GM21528 (cell line): ENCODE data around the gene POMGNT2.
"Not testable (repeated sequence)": the region's sequence is repeated elsewhere in the genome, so short reads cannot be mapped to it uniquely, and the experiment has no call there.

Experiments
- ATAC-seq: cut with Tn5 transposase; IDR thresholded peaks from one replicate; pipeline ENCODE4 v1.9.1; 2021; ENCODE audit warnings: mild to moderate bottlenecking, moderate library complexity; ENCODE audit not compliant: unreplicated experiment, low FRiP score

POMGNT2 gene

DNA sequence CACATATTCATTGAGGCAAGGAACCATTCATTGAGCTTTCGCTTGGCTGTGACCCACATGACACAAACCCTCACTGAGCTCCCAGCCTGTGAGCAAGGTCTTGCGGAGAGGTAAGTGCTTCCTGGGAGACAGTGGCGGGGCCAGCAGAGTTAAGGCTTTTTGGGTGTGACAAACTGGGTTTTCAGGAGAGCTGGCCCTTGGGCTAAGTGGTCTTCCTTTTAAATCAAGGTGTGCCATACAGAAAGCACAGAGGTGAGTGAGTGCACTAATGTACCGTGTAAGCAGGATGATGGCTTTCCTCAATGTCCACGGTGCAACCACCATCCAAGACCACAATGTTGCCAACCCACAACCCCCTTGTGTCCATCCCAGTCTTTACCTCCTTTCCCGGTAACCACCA, 28.6 kb downstream of the POMGNT2 start:
- ATAC-seq = no peak

DNA sequence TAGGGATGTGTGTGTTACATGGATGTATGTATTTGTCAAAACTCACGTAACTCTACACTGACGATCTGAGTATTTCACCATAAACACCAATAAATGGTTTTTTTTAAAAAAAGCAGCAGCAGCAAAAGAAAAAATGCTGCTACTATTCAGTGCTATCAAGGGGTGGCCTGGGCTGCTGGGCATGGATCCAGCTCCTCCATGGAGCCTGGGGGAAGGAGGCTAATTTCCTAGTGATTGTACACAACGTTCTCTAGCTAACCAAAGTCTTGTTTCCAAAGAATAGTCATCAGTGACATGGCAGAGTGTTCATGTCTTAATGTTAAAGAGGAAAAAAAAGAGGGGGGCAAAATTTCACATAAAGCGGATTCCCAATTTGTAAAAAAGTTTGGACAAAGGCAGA, 29.0 kb downstream of the POMGNT2 start:
- no peak for ATAC-seq

DNA sequence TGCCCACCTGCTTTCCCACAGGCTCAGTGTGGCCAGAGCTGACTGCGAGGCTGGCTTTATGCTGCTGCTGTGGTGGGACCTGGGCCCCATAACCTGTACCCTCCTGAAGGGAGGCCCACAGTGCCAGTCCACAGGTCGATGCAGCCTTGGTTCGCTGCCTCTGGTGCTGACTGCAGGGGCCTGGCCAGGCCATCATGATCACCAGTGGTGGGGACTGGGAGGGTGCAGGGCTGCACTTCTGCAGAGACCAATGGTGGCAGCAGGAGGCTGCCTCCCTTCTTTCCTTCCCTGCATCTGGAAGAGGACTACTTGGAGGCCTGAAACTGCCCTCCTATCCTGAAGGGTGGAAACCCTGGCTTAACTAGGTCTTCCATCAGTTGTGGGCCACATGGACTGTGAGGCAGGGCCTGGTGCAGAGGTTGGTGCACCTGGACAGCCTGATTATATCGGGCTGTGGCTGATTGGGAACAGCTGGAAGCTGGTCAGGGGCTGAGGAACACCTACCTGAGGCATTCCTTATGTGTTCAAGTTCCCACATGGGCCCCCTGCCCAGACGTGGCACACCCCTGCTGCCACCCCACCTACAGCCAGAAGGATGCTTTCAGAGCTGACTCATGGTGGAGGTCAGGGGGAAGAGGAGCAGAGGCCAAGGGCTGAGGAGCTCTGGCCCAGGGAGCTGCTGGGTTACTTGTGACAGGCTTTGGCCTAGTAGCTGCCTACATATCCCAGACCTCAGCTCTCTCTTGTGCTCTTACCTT, 29.8 kb downstream of the POMGNT2 start:
- no peak for ATAC-seq

DNA sequence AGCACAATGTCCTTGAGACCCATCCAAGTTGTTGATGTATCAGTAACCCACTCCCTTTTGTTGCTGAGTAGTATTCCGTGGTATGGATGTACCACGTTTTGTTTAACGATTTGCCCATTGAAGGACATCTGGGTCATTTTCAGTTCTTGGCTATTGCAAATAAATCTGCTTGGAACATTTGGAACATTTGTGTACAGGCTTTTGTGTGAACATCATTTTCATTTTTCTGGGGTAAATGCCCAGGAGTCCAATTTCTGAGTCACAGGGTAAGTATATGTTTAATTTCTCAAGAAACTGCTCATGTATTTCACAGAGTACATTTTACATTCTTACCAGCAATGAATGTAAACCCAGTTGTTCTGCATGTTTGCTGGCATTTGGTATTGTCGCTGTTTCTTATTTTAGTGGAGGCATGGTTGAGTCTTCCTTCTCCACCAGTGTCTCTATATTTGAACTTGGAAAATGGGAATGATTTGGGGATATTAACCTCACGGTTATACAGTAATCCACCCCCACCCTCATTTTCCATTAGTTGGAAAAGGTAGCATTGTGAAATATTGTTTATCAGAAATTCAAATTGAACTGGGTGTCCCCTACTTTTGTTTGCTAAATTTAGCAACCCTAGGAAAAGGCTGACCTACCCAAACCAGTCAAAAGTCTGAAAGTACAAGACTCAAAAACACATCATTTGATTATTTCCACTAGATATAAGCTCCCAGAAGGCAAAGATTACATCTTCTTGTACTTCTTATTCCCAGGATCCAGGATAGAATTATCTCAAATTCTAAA, 30.8 kb downstream of the POMGNT2 start:
- no peak for ATAC-seq

DNA sequence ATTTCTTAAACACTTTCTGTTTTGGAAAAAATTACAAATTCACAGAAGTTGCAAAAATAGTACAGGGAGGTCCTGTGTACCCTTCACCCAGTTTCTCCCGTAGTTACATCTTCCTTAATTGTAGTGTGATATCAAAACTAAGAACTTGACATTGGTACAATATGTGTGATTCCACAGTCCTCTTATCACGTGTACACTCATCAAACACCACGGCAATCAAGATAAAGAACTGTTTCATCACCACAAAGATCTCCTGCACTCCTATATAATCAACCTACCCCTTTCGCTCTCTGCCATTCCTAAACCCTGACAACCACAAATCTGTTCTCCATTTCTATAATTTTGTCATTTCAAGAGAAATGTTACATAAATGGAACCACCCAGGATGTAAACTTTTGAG, 31.4 kb downstream of the POMGNT2 start:
- ATAC-seq = no peak

DNA sequence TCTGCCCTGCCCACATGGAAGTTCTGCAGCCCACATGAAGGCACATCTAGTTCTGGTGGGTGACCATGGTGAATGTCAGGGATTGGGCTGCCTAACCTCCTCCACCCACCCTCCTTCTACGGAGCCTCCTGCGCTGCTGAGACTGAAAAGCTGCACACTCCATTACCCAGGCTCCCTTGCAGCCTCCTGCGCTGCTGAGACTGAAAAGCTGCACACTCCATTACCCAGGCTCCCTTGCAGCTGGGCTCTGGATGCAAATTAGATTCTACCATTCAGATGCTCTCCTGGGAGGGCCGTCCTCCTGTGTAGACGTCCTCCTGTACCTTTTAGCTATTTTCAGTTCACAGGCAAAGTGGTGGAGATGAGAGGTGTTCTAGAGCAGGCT, 32.1 kb downstream of the POMGNT2 start:
- no peak for ATAC-seq

DNA sequence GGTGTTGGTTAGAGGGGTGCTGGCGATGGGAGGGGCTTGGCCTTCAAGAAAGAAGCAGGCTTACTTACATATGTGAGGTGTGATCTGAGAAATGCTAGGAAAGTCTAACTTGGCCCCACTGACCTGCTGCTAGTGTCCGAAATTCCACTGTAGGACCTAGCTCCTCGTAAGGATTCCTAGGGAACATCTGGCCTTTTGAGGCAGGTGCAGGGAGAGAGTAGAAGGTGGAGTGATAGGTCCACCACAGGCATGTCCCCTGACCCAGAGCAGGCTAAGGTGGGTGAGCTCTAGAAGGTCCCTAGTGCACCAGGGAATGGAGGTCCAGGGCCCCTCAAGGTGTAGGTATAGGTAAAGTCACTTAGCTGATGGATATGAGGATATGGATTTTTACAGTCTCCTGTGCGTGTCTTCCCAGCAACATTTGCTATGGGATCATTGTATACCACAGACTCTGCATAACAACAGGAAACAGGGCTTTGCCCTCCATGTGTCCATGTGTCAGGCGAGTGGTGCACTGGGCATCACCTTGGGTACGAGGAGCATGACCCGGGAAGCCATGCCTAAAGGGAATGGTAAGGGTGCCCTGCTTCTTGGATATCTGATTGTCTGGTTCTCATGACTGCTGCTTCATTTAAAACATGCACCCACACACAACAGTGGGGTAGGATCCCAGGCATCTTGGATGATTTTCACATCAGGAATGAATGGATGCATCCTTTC, 32.6 kb downstream of the POMGNT2 start:
- no peak for ATAC-seq

DNA sequence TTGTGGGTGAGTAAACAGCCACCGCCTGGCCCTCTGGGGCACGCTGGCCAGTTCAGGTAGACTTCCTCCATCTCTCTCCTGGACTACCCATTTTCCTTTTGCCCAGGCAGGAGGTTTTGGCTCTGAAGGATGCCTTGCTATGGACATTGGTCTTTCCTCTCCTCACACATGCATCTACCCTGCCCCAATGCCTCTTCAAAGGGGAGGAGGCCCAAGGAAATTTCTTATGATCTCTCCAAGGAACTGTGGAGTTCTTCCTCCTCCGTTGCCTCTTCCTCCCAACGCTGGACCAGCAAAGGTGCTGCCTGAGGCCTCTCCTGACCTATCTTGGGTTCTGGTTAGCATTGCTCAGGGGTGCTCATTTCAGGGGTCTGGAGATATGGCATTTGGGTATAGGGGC, 33.5 kb downstream of the POMGNT2 start:
- ATAC-seq = no peak

DNA sequence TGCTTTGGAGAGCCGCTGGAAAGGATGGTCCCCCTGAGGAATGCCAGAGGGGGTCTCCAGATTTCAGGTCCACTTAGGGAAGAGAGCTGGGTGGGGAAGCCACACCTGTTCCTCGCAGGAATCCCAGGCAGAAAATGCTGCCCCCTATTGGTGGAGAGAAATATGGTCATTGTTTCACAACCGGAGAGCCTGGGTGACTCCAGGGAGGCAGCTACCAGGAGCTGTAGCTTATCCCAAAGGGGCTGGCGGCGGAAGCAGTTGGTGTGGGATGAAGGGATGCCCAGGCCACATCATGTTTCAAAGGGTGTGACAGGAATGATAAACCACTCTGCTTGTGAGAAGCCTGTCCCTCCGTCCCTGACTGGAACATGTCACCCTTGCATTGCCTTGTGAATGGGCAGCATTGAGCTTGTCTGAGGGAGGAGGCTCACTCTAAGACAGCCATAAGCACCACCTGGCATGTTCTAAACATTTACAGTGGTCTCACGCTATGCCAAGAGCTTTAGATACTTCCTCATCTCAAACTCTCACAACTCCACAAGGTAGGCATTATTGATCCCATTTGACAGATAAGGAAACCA, 34.5 kb downstream of the POMGNT2 start:
- ATAC-seq = no peak

DNA sequence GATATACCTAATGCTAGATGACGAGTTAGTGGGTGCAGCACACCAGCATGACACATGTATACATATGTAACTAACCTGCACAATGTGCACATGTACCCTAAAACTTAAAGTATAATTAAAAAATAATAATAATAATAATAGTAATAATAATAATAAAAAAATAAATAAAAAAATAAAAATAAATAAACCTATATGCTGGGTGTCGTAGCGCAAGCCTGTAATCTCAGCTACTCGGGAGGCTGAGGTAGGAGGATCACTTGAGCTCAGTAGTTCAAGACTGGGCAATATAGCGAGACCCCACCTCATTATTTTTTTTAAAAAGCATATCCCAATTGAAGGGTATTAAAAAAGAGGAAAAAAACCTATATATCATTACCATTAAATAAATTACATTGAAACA, 35.2 kb downstream of the POMGNT2 start:
- not testable (repeated sequence) for ATAC-seq

DNA sequence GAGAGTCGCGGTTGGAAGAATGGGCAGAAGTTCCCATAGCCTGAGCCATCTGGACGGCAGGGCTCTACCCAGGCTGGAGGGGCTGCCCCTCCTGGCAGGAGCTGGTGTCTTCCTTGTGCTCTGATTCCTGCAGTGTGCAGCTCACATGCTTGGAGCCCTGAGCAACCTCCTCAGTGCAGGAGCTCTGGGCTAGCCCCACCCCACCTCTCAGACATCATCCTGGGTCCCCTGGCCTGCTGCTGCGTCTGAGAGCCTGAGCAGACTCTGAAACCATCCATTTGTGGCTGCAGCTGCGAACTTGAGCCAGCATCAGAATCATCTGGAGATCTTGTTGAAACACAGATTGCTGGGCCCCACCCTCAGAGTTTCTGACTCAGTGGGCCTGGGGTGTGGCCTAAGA, 42.8 kb downstream of the POMGNT2 start:
- ATAC-seq = no peak

DNA sequence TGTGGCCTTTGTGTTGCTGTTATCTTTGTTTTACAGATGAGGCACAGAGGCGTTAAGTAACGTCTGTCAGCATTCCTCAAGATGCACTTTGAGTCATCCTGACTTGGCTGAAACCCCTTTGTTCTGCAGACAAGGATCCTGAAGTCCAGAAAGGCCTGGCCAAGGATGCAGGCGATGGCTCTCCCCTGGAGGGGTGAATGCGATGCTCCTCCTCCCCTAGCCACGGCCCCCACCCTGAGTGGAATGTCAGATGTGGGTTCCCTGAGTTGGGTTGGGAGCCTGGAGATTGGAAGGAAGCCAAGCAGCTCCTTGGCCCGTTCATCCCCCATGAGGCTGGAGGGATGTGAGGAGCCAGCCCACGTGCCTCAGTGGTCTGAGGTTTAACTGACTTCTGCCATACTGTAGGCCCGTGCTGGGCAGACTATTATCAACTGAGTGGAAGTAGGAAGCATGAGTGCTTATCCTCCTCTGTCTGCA, 43.3 kb downstream of the POMGNT2 start:
- no peak for ATAC-seq

DNA sequence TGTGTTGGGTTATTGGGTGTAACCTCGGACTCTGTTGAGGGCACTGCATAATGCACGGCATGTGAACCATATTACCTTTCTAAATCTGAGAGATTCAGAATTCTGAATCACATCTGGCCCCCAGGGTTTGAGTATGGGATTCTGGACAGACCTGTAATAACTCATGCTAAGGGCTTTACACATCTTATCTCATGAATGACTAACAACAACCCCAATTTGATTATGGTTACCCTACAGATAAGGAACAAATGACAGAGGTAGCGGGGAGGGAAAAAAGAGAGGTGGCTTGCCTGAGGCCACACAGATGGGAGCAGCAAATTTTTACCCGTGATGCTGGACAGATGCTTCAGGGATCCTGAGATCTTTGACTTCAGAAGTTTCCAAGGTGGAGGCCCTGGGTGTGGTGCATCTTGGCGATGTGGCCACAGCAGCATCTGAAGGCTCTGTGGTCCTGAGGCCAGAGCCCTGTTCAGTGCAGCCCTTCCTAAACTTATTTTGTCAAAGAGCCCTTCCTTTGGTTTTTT, 43.8 kb downstream of the POMGNT2 start:
- no peak for ATAC-seq

DNA sequence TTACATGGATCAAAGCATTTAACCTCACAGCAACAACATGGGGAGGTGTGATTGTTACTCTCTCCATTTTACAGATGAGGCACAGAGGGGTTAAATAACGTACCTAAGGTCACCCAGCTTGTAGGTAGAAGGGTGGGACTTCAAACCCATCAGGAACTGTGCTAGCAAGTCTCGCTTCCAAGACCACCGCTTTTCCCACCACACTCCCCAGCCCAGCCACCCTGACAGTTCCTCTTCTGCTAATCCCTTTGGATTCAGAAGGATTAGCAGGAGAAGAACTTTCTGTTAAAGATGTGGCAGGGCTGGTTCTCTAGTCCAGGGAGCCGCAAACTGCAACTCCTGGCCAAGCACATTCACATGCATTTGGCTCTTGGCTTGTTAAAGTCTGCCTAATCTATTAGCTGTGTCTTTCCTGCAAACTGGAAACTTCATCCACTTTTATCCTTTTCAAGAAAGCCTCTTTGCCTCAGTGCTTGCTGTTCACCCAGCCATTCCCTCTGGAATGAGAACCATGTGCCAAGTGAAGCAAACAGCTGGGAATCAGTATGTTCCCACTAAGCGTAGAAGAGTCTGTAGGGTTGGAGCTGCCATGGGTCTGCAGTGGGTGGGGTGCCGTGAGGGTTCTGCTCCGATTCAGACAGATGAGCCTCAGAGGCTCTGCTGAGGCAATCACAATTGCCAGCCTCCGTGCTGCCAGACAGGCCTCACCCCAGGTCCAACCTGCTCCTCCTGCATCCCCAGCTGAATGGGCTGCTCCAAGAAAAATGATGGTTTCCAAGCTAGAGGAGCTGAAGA, 44.6 kb downstream of the POMGNT2 start:
- ATAC-seq = no peak

DNA sequence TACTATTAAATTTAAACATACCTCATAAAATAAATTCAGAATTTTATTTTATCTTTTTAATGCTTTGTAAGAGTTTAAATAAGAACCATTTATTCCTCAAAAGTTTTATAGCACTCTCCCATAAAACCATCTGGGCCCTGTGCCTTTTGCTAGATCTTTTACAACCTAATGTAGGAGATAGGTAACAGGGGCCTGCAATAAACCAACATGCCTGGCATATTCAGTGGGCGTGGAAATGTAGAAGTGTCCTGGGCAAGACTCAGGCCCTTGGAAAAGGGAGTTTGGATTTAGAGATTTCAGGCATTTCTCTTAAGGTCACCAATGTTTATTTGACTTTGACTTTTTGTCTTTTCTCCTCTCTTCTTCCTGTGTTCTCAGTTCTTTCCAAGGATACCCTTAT, 46.4 kb downstream of the POMGNT2 start:
- ATAC-seq = no peak

DNA sequence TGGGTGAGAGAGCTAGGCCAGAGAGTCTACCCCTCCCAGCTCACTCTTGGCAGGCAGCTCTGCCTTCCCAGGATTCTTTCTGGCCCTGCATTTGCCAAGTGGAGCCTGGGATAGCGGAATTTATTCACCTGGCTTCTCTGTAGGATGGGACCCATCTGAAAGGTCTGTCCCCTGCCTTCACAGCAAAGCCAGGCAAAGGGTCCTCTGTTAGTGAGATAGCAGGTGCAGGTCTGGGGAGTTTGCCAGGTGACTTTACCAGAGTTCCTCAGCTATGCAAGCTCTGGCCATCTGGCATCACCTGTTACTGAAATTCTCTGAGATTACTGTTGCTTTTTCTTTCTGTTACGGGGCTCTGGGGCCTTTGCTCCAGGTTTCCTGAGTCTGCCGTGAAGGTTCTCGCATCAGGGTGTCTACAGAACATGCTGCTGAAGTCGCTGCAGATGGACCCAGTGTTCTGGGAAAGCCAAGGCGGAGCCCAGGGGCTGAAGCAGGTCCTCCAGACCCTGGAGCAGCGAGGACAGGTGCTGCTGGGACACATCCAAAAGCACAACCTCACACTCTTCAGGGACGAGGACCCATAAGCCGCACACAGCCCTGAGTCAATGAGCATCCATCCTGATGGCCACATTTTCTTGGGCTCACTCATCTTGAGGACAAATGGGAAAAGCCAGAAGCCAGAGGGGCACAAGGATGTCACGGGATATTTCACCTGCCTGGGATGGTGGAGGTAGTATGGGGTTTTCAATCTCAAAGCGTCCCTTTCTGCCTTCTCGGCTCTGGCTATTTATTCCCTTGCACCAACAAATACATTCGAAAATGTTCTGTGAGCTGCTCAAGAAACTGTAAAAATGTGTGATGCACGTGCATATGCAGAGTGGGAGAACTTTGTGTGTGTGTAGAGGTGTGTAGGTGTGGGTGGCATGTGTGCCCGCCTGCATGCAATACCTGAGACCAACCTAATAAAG, 49.8 kb downstream of the POMGNT2 start:
- ATAC-seq = no peak

DNA sequence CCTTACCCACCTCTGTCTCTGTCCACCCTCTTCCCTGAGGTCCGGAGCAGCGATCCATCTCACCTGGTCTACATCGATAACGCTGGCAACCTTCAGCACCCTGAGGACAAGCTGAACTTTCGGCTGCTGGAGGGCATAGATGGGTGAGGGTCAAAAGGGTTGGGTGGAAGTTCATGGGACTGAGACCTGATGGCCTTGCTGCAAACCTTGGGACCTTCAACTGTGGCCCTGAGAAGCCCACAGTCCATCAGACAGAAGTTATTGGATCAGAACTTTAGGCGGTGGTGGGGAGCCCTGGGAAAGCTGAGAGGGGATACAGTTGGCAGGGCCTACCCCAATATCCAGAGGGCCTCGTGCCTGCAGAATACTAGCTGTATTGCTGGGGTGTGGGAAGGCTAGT, 50.5 kb downstream of the POMGNT2 start:
- no peak for ATAC-seq

DNA sequence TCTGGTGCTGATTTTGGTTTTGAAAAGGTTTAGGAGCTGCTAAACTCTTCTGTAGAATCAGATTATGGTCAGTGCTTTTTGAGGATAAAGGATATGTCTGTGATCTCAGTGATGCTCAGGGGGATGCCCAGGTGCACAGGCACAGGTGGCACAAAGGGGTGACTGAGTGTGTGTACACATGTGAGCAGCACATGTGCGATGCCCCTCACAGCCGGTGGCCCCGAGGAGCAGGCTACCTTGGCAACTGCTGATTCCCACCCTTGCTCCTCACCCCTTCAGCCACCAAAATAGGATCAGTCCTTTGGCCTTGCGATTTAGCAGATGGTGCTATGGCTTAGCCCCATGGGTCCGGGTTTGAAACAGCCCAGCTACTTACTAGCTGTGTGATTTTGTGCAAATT, 51.1 kb downstream of the POMGNT2 start:
- ATAC-seq = no peak

DNA sequence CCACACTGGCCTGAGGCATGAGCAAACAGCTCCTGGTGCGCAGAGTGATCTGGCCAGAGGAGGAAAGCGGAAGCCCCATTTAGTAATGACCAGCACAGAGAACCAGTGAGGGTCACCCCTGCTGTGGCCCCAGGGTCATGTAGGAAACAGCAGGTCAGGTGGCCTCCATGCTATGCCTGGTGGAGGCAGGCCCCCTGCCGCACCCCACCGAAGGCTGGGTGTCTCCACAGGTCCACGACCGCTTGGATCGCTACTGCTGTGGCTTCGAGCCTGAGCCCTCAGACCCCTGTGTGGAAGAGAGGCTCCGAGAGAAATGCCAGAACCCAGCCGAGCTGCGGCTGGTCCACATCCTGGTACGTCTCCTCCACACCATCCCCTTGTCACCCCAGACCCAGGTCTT, 52.6 kb downstream of the POMGNT2 start:
- no peak for ATAC-seq
